Karpas-422 (cell line): Measurements from ENCODE around the gene SYCP2L. TPM values are rescaled to one million over a fixed set of nuclear protein-coding genes. Genes with fewer than 3 reads are reported as not detected.
"Not testable (repeated sequence)": the region's sequence is repeated elsewhere in the genome, so short reads cannot be mapped to it uniquely, and the experiment has no call there.

Experiments used
- DNase-seq: peaks from one replicate; pipeline ENCODE4 v3.0.0-alpha.2; 2015
- H2AFZ ChIP-seq: fragments of 200-600 bp; sonication (generic); 2 replicates; pipeline ENCODE4 v1.6.1; 2014; ENCODE audit warnings: antibody characterized with exemption, low read length, mixed read lengths
- H3K27ac ChIP-seq: fragments of 200-600 bp; sonication (generic); 2 replicates; pipeline ENCODE4 v1.5.1; 2014; ENCODE audit warnings: mild to moderate bottlenecking, low read length, moderate library complexity
- H3K27me3 ChIP-seq: fragments of 200-600 bp; sonication (generic); 2 replicates; pipeline ENCODE4 v1.6.1; 2014; ENCODE audit warnings: low read length, mixed read lengths
- H3K36me3 ChIP-seq: fragments of 200-600 bp; sonication (generic); 2 replicates; pipeline ENCODE4 v1.6.1; 2014; ENCODE audit warnings: low read length, mixed read lengths; ENCODE audit not compliant: insufficient read depth
- H3K4me1 ChIP-seq: fragments of 200-600 bp; sonication (generic); 2 replicates; pipeline ENCODE4 v1.6.1; 2014; ENCODE audit warnings: mild to moderate bottlenecking, low read length, mixed read lengths
- H3K4me2 ChIP-seq: fragments of 200-600 bp; sonication (generic); 2 replicates; pipeline ENCODE4 v1.6.1; 2014; ENCODE audit warnings: low read length, low read depth, mild to moderate bottlenecking; ENCODE audit not compliant: poor library complexity, severe bottlenecking
- H3K4me3 ChIP-seq: fragments of 200-600 bp; sonication (generic); 2 replicates; pipeline ENCODE4 v1.5.1; 2014; ENCODE audit warnings: mild to moderate bottlenecking, antibody characterized with exemption, low read length, mixed read lengths
- H3K79me2 ChIP-seq: fragments of 200-600 bp; sonication (generic); 2 replicates; pipeline ENCODE4 v1.6.1; 2014; ENCODE audit warnings: mild to moderate bottlenecking, low read length, mixed read lengths
- H3K9ac ChIP-seq: fragments of 200-600 bp; sonication (generic); 2 replicates; pipeline ENCODE4 v1.6.0; 2014; ENCODE audit warnings: low read length
- H3K9me2 ChIP-seq: fragments of 200-600 bp; sonication (generic), shearing (Covaris generic); replicated peaks from 2 replicates; pipeline ENCODE4 v1.6.0; 2014; ENCODE audit warnings: mild to moderate bottlenecking, low read length, moderate library complexity; ENCODE audit not compliant: insufficient read depth
- H3K9me3 ChIP-seq: fragments of 300-700, 200-600 bp; sonication (generic); 2 replicates; pipeline ENCODE4 v1.6.1; 2014; ENCODE audit warnings: low read length, mixed read lengths
- H4K20me1 ChIP-seq: fragments of 200-600 bp; sonication (generic); 2 replicates; pipeline ENCODE4 v1.6.1; 2014; ENCODE audit warnings: mild to moderate bottlenecking, antibody characterized with exemption, low read length, low read depth; ENCODE audit not compliant: insufficient read depth
- total RNA-seq: library from RNA; depleted of rRNA; stranded (reverse); fragments of >200 nt; shearing (Covaris generic); gene quantifications from 2 replicates; pipeline ENCODE4 v1.2.3, GENCODE V29; 2014; ENCODE audit warnings: low replicate concordance

SYCP2L gene
- total RNA-seq, 1 experiment from 2014 or later = not detected

- H3K27me3 ChIP-seq = no peaks in the 10 kb centered on the region
- no peaks in the 10 kb centered on the region for H4K20me1 ChIP-seq
- DNase-seq = no peak
- no peaks in the 10 kb centered on the region for H3K4me1 ChIP-seq
- H3K79me2 ChIP-seq = no peaks in the 10 kb centered on the region
- H2AFZ ChIP-seq = no peak overlapping the region
- H3K4me2 ChIP-seq = no peak overlapping the region
- H3K27ac ChIP-seq = no peak overlapping the region
- no peaks in the 10 kb centered on the region for H3K36me3 ChIP-seq
- no peak overlapping the region for H3K9ac ChIP-seq
- no peaks in the 10 kb centered on the region for H3K9me2 ChIP-seq
- H3K9me3 ChIP-seq = no peaks in the 10 kb centered on the region
- H3K4me3 ChIP-seq = no peak overlapping the region
Observed at GRCh38 chr6:10883312-10884244, 3.3 kb upstream of the SYCP2L start.

- H4K20me1 ChIP-seq = no peaks in the 10 kb centered on the region
- DNase-seq = no peak
- H3K79me2 ChIP-seq = no peaks in the 10 kb centered on the region
- no peaks in the 10 kb centered on the region for H3K36me3 ChIP-seq
- no peak overlapping the region for H2AFZ ChIP-seq
- no peak overlapping the region for H3K4me3 ChIP-seq
- peaks cover 4% of the 10 kb centered on the region for H3K4me1 ChIP-seq
- H3K27me3 ChIP-seq = no peaks in the 10 kb centered on the region
- no peaks in the 10 kb centered on the region for H3K9me2 ChIP-seq
- H3K9ac ChIP-seq = no peak overlapping the region
- no peaks in the 10 kb centered on the region for H3K9me3 ChIP-seq
- no peak overlapping the region for H3K4me2 ChIP-seq
- no peak overlapping the region for H3K27ac ChIP-seq
Observed at GRCh38 chr6:10884245-10884972, 2.4 kb upstream of the SYCP2L start.

GRCh38 chr6:10886365-10886690 is 524 bp upstream of the SYCP2L start:
- not testable (repeated sequence) for H3K27me3 ChIP-seq, H2AFZ ChIP-seq, H3K9me3 ChIP-seq, H4K20me1 ChIP-seq, H3K4me1 ChIP-seq, H3K36me3 ChIP-seq, H3K9ac ChIP-seq, H3K4me3 ChIP-seq, H3K9me2 ChIP-seq, DNase-seq, H3K4me2 ChIP-seq, H3K27ac ChIP-seq, H3K79me2 ChIP-seq

GRCh38 chr6:10890151-10890550 is 3.3 kb downstream of the SYCP2L start:
- no peaks in the 10 kb centered on the region for H3K9me3 ChIP-seq
- no peak for DNase-seq
- H3K4me3 ChIP-seq = no peak overlapping the region
- no peak overlapping the region for H3K4me2 ChIP-seq
- no peak overlapping the region for H3K9ac ChIP-seq
- H3K79me2 ChIP-seq = no peaks in the 10 kb centered on the region
- H3K9me2 ChIP-seq = no peaks in the 10 kb centered on the region
- no peaks in the 10 kb centered on the region for H4K20me1 ChIP-seq
- H3K27ac ChIP-seq = no peak overlapping the region
- no peak overlapping the region for H2AFZ ChIP-seq
- H3K27me3 ChIP-seq = no peaks in the 10 kb centered on the region
- peaks cover 7% of the 10 kb centered on the region for H3K4me1 ChIP-seq
- no peaks in the 10 kb centered on the region for H3K36me3 ChIP-seq

GRCh38 chr6:10891960-10892359 is 5.1 kb downstream of the SYCP2L start:
- Histone ChIP-seq H3K4me3 (no peak overlapping the region), H3K4me1 (peaks cover 7% of the 10 kb centered on the region), H3K9me2 (no peaks in the 10 kb centered on the region), H3K9ac (no peak overlapping the region), H3K27me3 (no peaks in the 10 kb centered on the region), H3K36me3 (no peaks in the 10 kb centered on the region), H3K27ac (no peak overlapping the region), H2AFZ (no peak overlapping the region), H4K20me1 (no peaks in the 10 kb centered on the region), H3K4me2 (no peak overlapping the region), H3K79me2 (no peaks in the 10 kb centered on the region), H3K9me3 (no peaks in the 10 kb centered on the region)
- DNase-seq = no peak

GRCh38 chr6:10894958-10895357 is 8.1 kb downstream of the SYCP2L start:
- Histone ChIP-seq H3K9me3 (no peaks in the 10 kb centered on the region), H4K20me1 (no peaks in the 10 kb centered on the region), H3K79me2 (no peaks in the 10 kb centered on the region), H3K27me3 (no peaks in the 10 kb centered on the region), H3K9me2 (no peaks in the 10 kb centered on the region), H3K9ac (no peak overlapping the region), H3K4me3 (no peak overlapping the region), H3K4me1 (no peaks in the 10 kb centered on the region), H2AFZ (no peak overlapping the region), H3K36me3 (no peaks in the 10 kb centered on the region), H3K27ac (no peak overlapping the region), H3K4me2 (no peak overlapping the region)
- DNase-seq = no peak

- Histone ChIP-seq H2AFZ (no peak overlapping the region), H4K20me1 (no peaks in the 10 kb centered on the region), H3K79me2 (no peaks in the 10 kb centered on the region), H3K9me3 (no peaks in the 10 kb centered on the region), H3K4me3 (no peak overlapping the region), H3K9me2 (no peaks in the 10 kb centered on the region), H3K27ac (no peak overlapping the region), H3K4me1 (peaks cover 7% of the 10 kb centered on the region), H3K36me3 (no peaks in the 10 kb centered on the region), H3K27me3 (no peaks in the 10 kb centered on the region), H3K4me2 (no peak overlapping the region), H3K9ac (no peak overlapping the region)
- no peak for DNase-seq
Observed at GRCh38 chr6:10896691-10897090, 9.8 kb downstream of the SYCP2L start.

- H3K27ac ChIP-seq = no peak overlapping the region
- H3K79me2 ChIP-seq = no peaks in the 10 kb centered on the region
- H4K20me1 ChIP-seq = no peaks in the 10 kb centered on the region
- DNase-seq = peak; percentile 79
- H3K9me3 ChIP-seq = no peaks in the 10 kb centered on the region
- peak overlapping the region; percentile 53 for H3K4me2 ChIP-seq
- H3K4me1 ChIP-seq = peaks cover 14% of the 10 kb centered on the region
- H3K9me2 ChIP-seq = no peaks in the 10 kb centered on the region
- H3K9ac ChIP-seq = no peak overlapping the region
- no peaks in the 10 kb centered on the region for H3K27me3 ChIP-seq
- no peaks in the 10 kb centered on the region for H3K36me3 ChIP-seq
- peak overlapping the region; percentile 84 for H2AFZ ChIP-seq
- peak overlapping the region; percentile 46; the same call in 1 of the 2 replicates for H3K4me3 ChIP-seq
Observed at GRCh38 chr6:10901770-10902169, 14.9 kb downstream of the SYCP2L start.
